Lung (tissue), 12 donors: ENCODE measurements around the gene FNDC8. TPM values are rescaled to one million over a fixed set of nuclear protein-coding genes. Genes with fewer than 3 reads are reported as not detected.

ENCODE experiments used
- ATAC-seq: fragments of 200-7000 bp; cut with Tn5 transposase; one replicate; pipeline ENCODE4 v1.9.1; 2020; ENCODE audit warnings: moderate number of reproducible peaks; ENCODE audit not compliant: insufficient read depth, low FRiP score
- DNase-seq, 3 donors: peaks; one replicate each; pipeline ENCODE4 v3.0.0-alpha.2; 2013 to 2017
- H3K27ac ChIP-seq, 2 donors: one replicate each; pipeline ENCODE4 v1.5.1; 2013; ENCODE audit warnings: mild to moderate bottlenecking in 2 of 2, moderate library complexity in 2 of 2, control low read depth in 1 of 2, inconsistent platforms in 1 of 2, low read depth in 1 of 2, low read length in 1 of 2
- H3K27me3 ChIP-seq, 3 donors: one replicate each; pipeline ENCODE4 v1.5.1; 2013; ENCODE audit warnings: low read length in 2 of 3; ENCODE audit not compliant: control insufficient read depth in 3 of 3, insufficient read depth in 3 of 3
- H3K36me3 ChIP-seq, 4 donors: one replicate each; pipeline ENCODE4 v1.5.1; 2013; ENCODE audit warnings: low read length in 4 of 4, mild to moderate bottlenecking in 1 of 4, moderate library complexity in 1 of 4; ENCODE audit not compliant: control insufficient read depth in 4 of 4, insufficient read depth in 4 of 4
- H3K4me1 ChIP-seq, 5 donors: one replicate each; pipeline ENCODE4 v1.5.1; 2013; ENCODE audit warnings: low read length in 5 of 5, mild to moderate bottlenecking in 2 of 5, moderate library complexity in 1 of 5; ENCODE audit not compliant: control insufficient read depth in 5 of 5, insufficient read depth in 5 of 5
- H3K4me3 ChIP-seq: one replicate; pipeline ENCODE4 v1.5.1; 2013; ENCODE audit warnings: mild to moderate bottlenecking, control low read depth, moderate library complexity
- H3K9ac ChIP-seq, 2 donors: one replicate each; pipeline ENCODE4 v1.5.1; 2013; ENCODE audit warnings: low read length in 2 of 2, control low read depth in 1 of 2; ENCODE audit not compliant: insufficient read depth in 1 of 2
- H3K9me3 ChIP-seq, 4 donors: one replicate each; pipeline ENCODE4 v1.5.1; 2013; ENCODE audit warnings: low read length in 3 of 4, mild to moderate bottlenecking in 1 of 4, moderate library complexity in 1 of 4; ENCODE audit not compliant: control insufficient read depth in 4 of 4, insufficient read depth in 3 of 4
- CTCF ChIP-seq: IDR thresholded peaks from 2 replicates; pipeline ENCODE4 v1.5.1; 2012; ENCODE audit warnings: mild to moderate bottlenecking; ENCODE audit errors: control extremely low read depth, extremely low read depth
- WGBS, 2 donors: extraction: QIAGEN DNeasy Blood & Tissue Kit; methylation state at CpG; one replicate each; pipeline ENCODE4 v1.1.7; 2013; 5-methylcytosine and 5-hydroxymethylcytosine counted together
- polyA plus RNA-seq, 2 donors: library from polyadenylated mRNA; stranded (reverse); fragments of 200-250 nt; gene quantifications; one replicate each; pipeline ENCODE4 v1.2.1, GENCODE V29; 2013
- total RNA-seq, 2 donors: library from RNA; depleted of rRNA in 1 of 2; stranded (reverse); fragments of >200 nt in 1 of 2; gene quantifications; one replicate each; pipeline ENCODE4 v1.2.1, GENCODE V29; 2014 to 2021
- donor health status: control.
- donor health status: control.
- donor health status: Bipolar disorder and iron deficiency.
- donor health status: healthy.
- donor health status: DM: yes; HTN: yes; CAD: no.

The FNDC8 gene
- total and polyA plus RNA-seq, 4 donors = not detected

DNA sequence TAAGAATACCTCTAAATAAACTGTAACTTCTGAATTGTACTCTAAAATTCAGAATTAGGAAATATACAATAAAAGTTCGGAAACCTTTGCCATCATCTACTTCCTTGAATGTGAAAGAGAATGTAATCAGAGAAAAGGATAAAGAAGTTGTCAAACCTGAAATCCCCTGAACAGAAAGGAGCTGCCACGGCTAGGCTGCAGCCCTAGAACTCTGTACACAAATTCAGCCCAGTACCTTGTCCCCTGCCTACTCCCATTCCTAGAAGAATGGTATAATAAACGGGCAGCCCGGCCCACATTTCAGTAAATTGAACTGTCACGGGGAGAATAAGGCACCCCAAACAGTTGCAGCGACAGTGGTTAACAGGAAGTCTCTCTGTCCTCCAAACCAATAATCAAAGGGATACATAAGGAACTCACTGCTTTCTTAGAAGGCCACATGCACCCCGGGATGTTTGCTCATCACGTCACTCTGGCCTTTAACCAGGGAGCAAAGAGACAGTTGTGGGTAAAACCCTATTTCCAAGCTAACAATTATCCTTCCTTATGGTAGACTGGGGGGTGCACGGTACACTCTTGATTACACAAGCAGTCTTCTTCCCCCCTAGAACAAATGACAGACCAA lies 33.6 kb upstream of the FNDC8 start:
- DNase-seq (peak; percentile 30 to 60 (median 55)), ATAC-seq (no peak)
- H3K36me3 ChIP-seq = peaks cover 0 to 1% (median 0%) of the 10 kb centered on the region in 4 donors
- no peak for TF ChIP-seq CTCF
- H3K9me3 ChIP-seq = no peaks in the 10 kb centered on the region
- peak overlapping the region; percentile 86 to 94 for H3K27ac ChIP-seq
- 7 to 9% methylated on average over 9 of the region's 9 CpGs for WGBS, 2 donors
- peaks cover 0 to 18% (median 0%) of the 10 kb centered on the region in 5 donors for H3K4me1 ChIP-seq
- peak overlapping the region in 1 of 2 donors; percentile 77 for H3K9ac ChIP-seq
- H3K27me3 ChIP-seq = no peaks in the 10 kb centered on the region
- H3K4me3 ChIP-seq = peak overlapping the region; percentile 96

DNA sequence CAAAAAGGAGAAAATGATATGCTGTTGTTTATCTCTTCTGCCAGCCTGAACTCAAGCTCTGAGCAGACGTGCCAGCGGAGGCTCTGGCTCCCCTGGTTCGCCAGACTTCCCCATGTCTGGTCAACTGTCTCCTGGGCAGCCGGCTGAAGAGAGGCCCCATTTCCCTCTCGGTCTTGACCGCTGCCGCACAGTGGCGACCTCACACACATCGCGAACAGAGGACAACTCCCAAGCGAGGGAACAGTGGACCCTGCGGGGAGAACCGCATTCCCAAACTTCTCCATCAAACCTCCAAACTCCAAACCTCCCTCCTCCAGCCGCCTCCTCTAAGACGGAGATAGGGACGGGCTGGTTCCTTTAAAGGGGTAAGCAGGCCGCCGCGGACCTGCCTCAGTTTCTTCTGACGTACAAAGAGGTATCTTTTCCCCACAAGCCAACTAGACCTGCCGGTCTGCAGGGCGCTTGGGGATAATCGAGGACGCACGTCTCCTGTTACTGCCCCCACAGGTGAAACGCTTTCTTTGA lies 33.0 kb upstream of the FNDC8 start:
- H3K27me3 ChIP-seq = no peaks in the 10 kb centered on the region
- ATAC-seq = peak; percentile 37
- peak overlapping the region; percentile 86 to 94 for H3K27ac ChIP-seq
- no peaks in the 10 kb centered on the region for H3K9me3 ChIP-seq
- H3K4me1 ChIP-seq = peaks cover 0 to 18% (median 0%) of the 10 kb centered on the region in 5 donors
- DNase-seq = peak; percentile 59 to 70 (median 69)
- no peak for TF ChIP-seq CTCF
- peaks cover 0 to 1% (median 0%) of the 10 kb centered on the region in 4 donors for H3K36me3 ChIP-seq
- H3K9ac ChIP-seq = peak overlapping the region; percentile 66 to 77
- H3K4me3 ChIP-seq = peak overlapping the region; percentile 96
- 0 to 1% methylated on average over 26 of the region's 26 CpGs for WGBS, 2 donors

DNA sequence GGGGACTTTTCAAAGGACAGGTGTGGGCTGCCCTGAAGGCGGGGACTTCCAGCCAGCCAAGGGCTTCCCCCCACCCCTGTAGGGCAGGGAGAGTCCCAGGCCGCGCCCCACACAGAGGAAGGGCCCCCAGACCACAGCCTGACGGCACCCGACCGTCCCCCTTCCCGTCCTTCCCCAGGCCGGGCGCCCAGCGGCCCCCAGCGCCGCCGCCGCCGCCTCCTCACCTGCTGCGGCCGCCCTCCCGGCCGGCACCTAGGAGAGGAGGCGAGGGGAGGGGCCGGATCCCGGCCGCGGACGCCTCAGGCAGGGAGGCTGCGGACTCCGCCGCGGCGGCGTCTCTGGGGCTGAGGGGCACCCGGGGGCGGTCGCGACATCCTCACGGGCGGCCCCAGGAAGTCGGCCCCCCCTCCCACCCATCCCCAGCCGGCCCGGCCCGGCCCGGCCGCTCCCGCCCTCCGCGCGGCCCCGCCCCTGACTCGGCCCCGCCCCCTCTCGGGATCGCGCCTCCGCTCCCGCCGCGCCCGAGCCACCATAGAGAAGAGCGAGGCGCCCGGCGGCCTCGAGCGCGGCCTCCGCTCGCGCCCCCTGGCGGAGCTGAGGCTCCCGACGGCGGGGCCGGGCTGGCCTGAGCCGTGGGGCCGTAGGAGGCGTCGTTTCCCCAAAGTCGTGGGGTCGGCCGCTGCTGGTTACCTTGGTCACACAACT lies 32.4 kb upstream of the FNDC8 start:
- Histone ChIP-seq H3K9ac (peak overlapping the region; percentile 66 to 77), H3K27me3 (no peaks in the 10 kb centered on the region), H3K27ac (peak overlapping the region; percentile 86 to 94), H3K36me3 (peaks cover 0 to 1% (median 0%) of the 10 kb centered on the region in 4 donors), H3K9me3 (no peaks in the 10 kb centered on the region), H3K4me1 (peaks cover 0 to 18% (median 0%) of the 10 kb centered on the region in 5 donors), H3K4me3 (peak overlapping the region; percentile 96)
- WGBS, 2 donors = 0 to 1% methylated on average over 14 to 79 of the region's 80 CpGs
- TF ChIP-seq CTCF = peak; percentile 80
- peak; percentile 98 for ATAC-seq
- peak; percentile 89 to 92 (median 92) for DNase-seq
